Gastrocnemius medialis (tissue), 4 donors: ENCODE data around the gene LGALS9. TPM values are rescaled to one million over a fixed set of nuclear protein-coding genes. Genes with fewer than 3 reads are reported as not detected.
A peak's percentile ranks its signal among the peaks of the same experiment; 100 is the strongest.
"Not testable (repeated sequence)": the region's sequence is repeated elsewhere in the genome, so short reads cannot be mapped to it uniquely, and the experiment has no call there.

Source experiments
- ATAC-seq, 2 donors: fragments of 150-250 bp; one replicate each; pipeline ENCODE4 v1.9.1; 2016
- DNase-seq, 2 donors: peaks; one replicate each; pipeline ENCODE4 v3.0.0-alpha.2; 2019
- H3K27ac ChIP-seq, 4 donors: fragments of 200-600 bp; sonication (generic); 1 replicate in 1 of 4; 2 replicates in 3 of 4; pipeline ENCODE4 v1.5.1; 2016 to 2018; ENCODE audit warnings: mild to moderate bottlenecking in 2 of 4, moderate library complexity in 1 of 4
- H3K27me3 ChIP-seq, 3 donors: fragments of 200-600 bp; sonication (generic) in 2 of 3; 1 replicate in 1 of 3; 2 replicates in 2 of 3; pipeline versions ENCODE4 v1.5.1 to v1.6.0; 2016 to 2019; ENCODE audit warnings: mild to moderate bottlenecking in 1 of 3, moderate library complexity in 1 of 3
- H3K36me3 ChIP-seq, 2 donors: fragments of 200-600 bp; sonication (generic) in 1 of 2; one replicate each; pipeline ENCODE4 v1.5.1; 2017 to 2018
- H3K4me1 ChIP-seq, 2 donors: fragments of 200-600 bp; sonication (generic) in 1 of 2; one replicate each; pipeline ENCODE4 v1.5.1; 2016 to 2017; ENCODE audit warnings: mild to moderate bottlenecking in 2 of 2
- H3K4me3 ChIP-seq, 4 donors: fragments of 200-600 bp; sonication (generic) in 3 of 4; 1 replicate in 1 of 4; 2 replicates in 3 of 4; pipeline ENCODE4 v1.5.1; 2016 to 2019; ENCODE audit warnings: mild to moderate bottlenecking in 2 of 4
- H3K9me3 ChIP-seq, 3 donors: fragments of 200-600 bp; sonication (generic) in 2 of 3; 1 replicate in 1 of 3; 2 replicates in 2 of 3; pipeline ENCODE4 v1.5.1; 2016 to 2019
- CTCF ChIP-seq, 5 experiments: fragments of 450-650 bp in 3 of 5; fragments of 200-600 bp in 2 of 5; sonication (generic) in 2 of 5; IDR thresholded peaks in 4 of 5; conservative IDR thresholded peaks in 1 of 5; 1 replicate in 4 of 5; 2 replicates in 1 of 5; pipeline ENCODE4 v1.5.1; 2016 to 2019; ENCODE audit warnings: antibody characterized with exemption in 5 of 5, mild to moderate bottlenecking in 3 of 5, moderate library complexity in 3 of 5
- POLR2A ChIP-seq, 2 donors: fragments of 450-650 bp; IDR thresholded peaks; one replicate each; pipeline ENCODE4 v1.6.1; 2017; ENCODE audit warnings: antibody characterized with exemption in 2 of 2, mild to moderate bottlenecking in 2 of 2, moderate library complexity in 2 of 2
- in situ Hi-C, 4 donors: fragments of 200-750 bp; cut with MboI; loops; one replicate each; pipeline versions ENCODE4 v1.15.0 to v1.8.0; 2017; ENCODE audit warnings: low sequenced_read_pairs in 4 of 4
- intact Hi-C: fragments of 100-400 bp; cut with DNase I; formaldehyde crosslinking; loops from one replicate; pipeline ENCODE4 v1.15.1; 2023; ENCODE audit warnings: low total_unique reads
- total RNA-seq, 4 donors: library from RNA; depleted of rRNA; stranded (reverse); fragments of >200 nt; gene quantifications; one replicate each; pipeline versions ENCODE4 v1.1.0 to v1.2.3, GENCODE V29; 2016

LGALS9 gene
- total RNA-seq, 4 donors from 2014 or later: 2.4 to 20.3 (median 6.1) TPM

GRCh38 chr17:27631411-27631760, 398 bp downstream of the LGALS9 start:
- no peak for ATAC-seq
- in situ Hi-C loops: no loop called here

GRCh38 chr17:27631897-27632725, 1.1 kb downstream of the LGALS9 start:
- DNase-seq: no peak
- peak overlapping the region in 3 of 4 donors; percentile 17 to 38 (median 28) for H3K4me3 ChIP-seq
- intact Hi-C loops: no loop called here
- no peak for ATAC-seq
- peaks cover 26 to 28% of the 10 kb centered on the region in 2 donors for H3K4me1 ChIP-seq
- TF ChIP-seq POLR2A (IDR thresholded peaks at IDR 0.05) (no peak), CTCF (IDR thresholded peaks at IDR 0.05 in 4 of 5, conservative IDR thresholded peaks at IDR 0.05 in 1 of 5) (no peak)
- peak overlapping the region; percentile 64 to 78 (median 70) for H3K27ac ChIP-seq
- no peaks in the 10 kb centered on the region for H3K27me3 ChIP-seq
- in situ Hi-C loops: no loop called here
- H3K36me3 ChIP-seq: no peaks in the 10 kb centered on the region
- H3K9me3 ChIP-seq: no peaks in the 10 kb centered on the region

More at GRCh38 chr17:27631411-27631760, 398 bp downstream of the LGALS9 start:
- peaks cover 26 to 28% of the 10 kb centered on the region in 2 donors for H3K4me1 ChIP-seq
- peak overlapping the region; percentile 17 to 38 (median 26) for H3K4me3 ChIP-seq
- no peaks in the 10 kb centered on the region for H3K27me3 ChIP-seq
- no peak for DNase-seq
- intact Hi-C loops: no loop called here
- TF ChIP-seq CTCF (IDR thresholded peaks at IDR 0.05 in 4 of 5, conservative IDR thresholded peaks at IDR 0.05 in 1 of 5) (no peak), POLR2A (IDR thresholded peaks at IDR 0.05) (no peak)
- no peaks in the 10 kb centered on the region for H3K36me3 ChIP-seq
- H3K9me3 ChIP-seq: no peaks in the 10 kb centered on the region
- H3K27ac ChIP-seq: peak overlapping the region; percentile 49 to 78 (median 65)

DNA sequence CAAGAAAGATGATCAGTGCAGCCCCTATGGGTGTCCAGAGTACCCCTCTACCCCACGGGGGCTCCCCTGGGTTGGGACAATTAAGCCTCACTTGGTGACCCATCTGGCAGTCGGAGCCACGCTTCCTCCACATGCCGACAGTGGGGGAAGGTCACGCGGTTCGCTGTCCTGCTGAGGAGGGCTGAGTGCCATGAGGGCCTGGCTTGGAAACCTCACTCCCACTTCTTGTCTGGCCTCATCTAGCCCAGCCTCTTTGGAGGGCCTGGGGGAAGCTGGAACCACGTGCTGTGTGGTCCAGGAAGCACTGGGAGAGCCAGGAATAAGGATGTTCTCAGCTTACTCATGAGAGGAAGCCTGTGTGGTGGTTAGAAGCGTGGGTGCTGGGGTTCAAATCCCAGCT, 1.8 kb downstream of the LGALS9 start:
- H3K27me3 ChIP-seq, intact Hi-C loops, in situ Hi-C loops, H3K36me3 ChIP-seq, H3K9me3 ChIP-seq, H3K4me3 ChIP-seq: not testable (repeated sequence)
- DNase-seq (peak; percentile 75 to 81), ATAC-seq (peak; percentile 78 to 82)
- Histone ChIP-seq H3K4me1 (peaks cover 26 to 28% of the 10 kb centered on the region in 2 donors), H3K27ac (peak overlapping the region; percentile 64 to 78 (median 70))

- ATAC-seq: peak; percentile 80 to 94
Measured at GRCh38 chr17:27633312-27634025, 2.5 kb downstream of the LGALS9 start.

More at GRCh38 chr17:27633312-27634025, 2.5 kb downstream of the LGALS9 start:
- TF ChIP-seq CTCF (IDR thresholded peaks at IDR 0.05 in 4 of 5, conservative IDR thresholded peaks at IDR 0.05 in 1 of 5): no peak
- no peak for TF ChIP-seq POLR2A (IDR thresholded peaks at IDR 0.05)
- H3K27ac ChIP-seq: peak overlapping the region; percentile 61 to 78 (median 68)
- no peaks in the 10 kb centered on the region for H3K27me3 ChIP-seq
- peak overlapping the region in 1 of 4 donors; percentile 1 for H3K4me3 ChIP-seq
- intact Hi-C loops (no loop called here), in situ Hi-C loops (no loop called here)
- no peaks in the 10 kb centered on the region for H3K36me3 ChIP-seq
- peak; percentile 61 to 70 for DNase-seq
- H3K9me3 ChIP-seq: no peaks in the 10 kb centered on the region
- H3K4me1 ChIP-seq: peaks cover 26 to 28% of the 10 kb centered on the region in 2 donors
